22Rv1 (cell line): ENCODE results near the gene SPSB1.

ENCODE experiments used
- H3K27ac ChIP-seq: fragments of 450-650 bp; 2 replicates; pipeline ENCODE4 v1.5.1; 2017
- CTCF ChIP-seq: fragments of 450-650 bp; IDR thresholded peaks from 2 replicates; pipeline ENCODE4 v1.5.1; 2017; ENCODE audit warnings: mild to moderate bottlenecking
- ZFX ChIP-seq: fragments of 450-650 bp; IDR thresholded peaks from 2 replicates; pipeline ENCODE4 v1.6.1; 2017; ENCODE audit warnings: antibody characterized with exemption, borderline replicate concordance

Gene SPSB1

GRCh38 chr1:9341301-9341845 is 48.7 kb downstream of the SPSB1 start:
- H3K27ac ChIP-seq, result no peak overlapping the region
- no peak for TF ChIP-seq CTCF
- TF ChIP-seq ZFX, result no peak

GRCh38 chr1:9343269-9343668 is 50.6 kb downstream of the SPSB1 start:
- TF ChIP-seq CTCF (no peak), ZFX (no peak)
- no peak overlapping the region for H3K27ac ChIP-seq

GRCh38 chr1:9344426-9345200 is 51.9 kb downstream of the SPSB1 start:
- no peak overlapping the region for H3K27ac ChIP-seq
- TF ChIP-seq CTCF (no peak), ZFX (no peak)

- no peak overlapping the region for H3K27ac ChIP-seq
- TF ChIP-seq ZFX (no peak), CTCF (no peak)
Observed at GRCh38 chr1:9345471-9345870, 52.8 kb downstream of the SPSB1 start.

- no peak overlapping the region for H3K27ac ChIP-seq
- no peak for TF ChIP-seq CTCF
- TF ChIP-seq ZFX, result no peak
Observed at GRCh38 chr1:9345922-9346321, 53.2 kb downstream of the SPSB1 start.

GRCh38 chr1:9346566-9346965 is 53.9 kb downstream of the SPSB1 start:
- H3K27ac ChIP-seq, result no peak overlapping the region
- TF ChIP-seq ZFX, result no peak

- no peak overlapping the region for H3K27ac ChIP-seq
- TF ChIP-seq ZFX (no peak), CTCF (no peak)
Observed at GRCh38 chr1:9347095-9347850, 54.6 kb downstream of the SPSB1 start.
